GM21825 (cell line): ENCODE data around the gene MACROD2.

Experiments
- ATAC-seq: cut with Tn5 transposase; IDR thresholded peaks from one replicate; pipeline ENCODE4 v1.9.1; 2021; ENCODE audit warnings: mild to moderate bottlenecking, moderate library complexity; ENCODE audit not compliant: unreplicated experiment

MACROD2 gene

GRCh38 chr20:15576411-15576810, 1581.1 kb downstream of the MACROD2 start:
- no peak for ATAC-seq

DNA sequence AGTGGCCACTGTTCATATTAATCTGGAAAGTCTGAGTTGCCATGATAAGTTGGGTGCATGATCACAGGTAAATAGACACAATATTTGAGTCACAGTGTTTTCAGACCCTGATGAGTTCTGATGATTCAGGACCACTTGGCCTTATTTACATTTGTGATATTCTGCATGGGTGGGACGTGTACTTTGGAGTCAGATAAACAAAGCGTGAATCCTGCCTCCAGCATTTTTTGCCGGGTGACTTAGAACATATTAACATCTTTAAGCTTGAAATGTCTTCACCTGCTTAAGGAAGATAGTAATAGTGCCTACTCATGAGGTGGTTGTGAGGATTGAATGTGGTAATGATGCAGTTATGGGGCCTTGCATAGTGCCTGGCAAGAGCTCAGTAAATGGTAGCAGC, 1582.8 kb downstream of the MACROD2 start:
- no peak for ATAC-seq

DNA sequence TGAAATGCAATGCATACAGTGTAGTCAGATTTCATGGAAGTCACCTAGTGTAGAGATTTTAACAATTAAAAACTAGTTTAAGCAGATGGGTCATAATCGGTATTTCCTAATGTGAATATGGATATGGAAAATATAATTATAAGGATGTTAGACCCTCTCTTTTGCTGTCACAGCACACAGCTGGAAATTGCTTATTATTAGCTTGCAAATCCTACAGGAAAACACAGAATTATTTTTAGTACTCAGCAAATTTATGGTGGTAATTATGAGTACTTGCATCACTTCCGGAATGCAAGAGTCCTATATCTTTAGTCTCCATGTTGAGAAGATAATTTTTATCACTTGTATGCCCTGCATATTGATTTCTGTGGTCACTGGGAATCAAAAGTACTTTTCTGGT, 1584.4 kb downstream of the MACROD2 start:
- no peak for ATAC-seq

DNA sequence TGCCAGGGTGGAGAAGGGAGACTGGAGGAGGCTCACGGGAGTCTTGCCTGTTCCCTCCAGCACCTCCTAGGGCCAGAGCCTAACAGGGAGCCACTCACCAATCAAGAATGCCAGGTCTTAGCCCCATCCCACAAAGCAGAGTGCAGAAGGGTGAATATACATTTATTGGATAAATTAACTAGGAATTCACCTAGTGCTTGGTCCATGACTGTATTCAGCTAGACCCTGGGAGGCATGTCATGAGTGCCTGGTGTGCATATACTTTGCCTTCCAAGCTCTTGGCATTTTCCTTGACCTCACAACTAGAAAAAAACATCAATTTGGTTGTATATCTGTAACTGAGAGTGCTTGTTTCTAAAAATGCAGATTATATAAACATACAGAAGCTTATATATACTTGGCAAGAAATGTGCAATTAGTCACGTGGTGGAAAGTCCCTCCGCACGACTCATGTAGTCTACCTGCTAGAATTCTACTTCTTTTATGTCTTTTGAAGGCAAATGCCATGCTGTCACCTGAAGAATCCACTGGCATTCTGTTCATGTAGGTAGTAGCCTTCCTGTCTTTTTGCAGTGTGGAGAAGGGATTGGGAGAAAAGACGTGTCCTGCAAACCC, 1586.9 kb downstream of the MACROD2 start:
- no peak for ATAC-seq

- no peak for ATAC-seq
Observed at GRCh38 chr20:15584507-15584906, 1589.2 kb downstream of the MACROD2 start.

GRCh38 chr20:15593081-15593480, 1597.8 kb downstream of the MACROD2 start:
- ATAC-seq: no peak

DNA sequence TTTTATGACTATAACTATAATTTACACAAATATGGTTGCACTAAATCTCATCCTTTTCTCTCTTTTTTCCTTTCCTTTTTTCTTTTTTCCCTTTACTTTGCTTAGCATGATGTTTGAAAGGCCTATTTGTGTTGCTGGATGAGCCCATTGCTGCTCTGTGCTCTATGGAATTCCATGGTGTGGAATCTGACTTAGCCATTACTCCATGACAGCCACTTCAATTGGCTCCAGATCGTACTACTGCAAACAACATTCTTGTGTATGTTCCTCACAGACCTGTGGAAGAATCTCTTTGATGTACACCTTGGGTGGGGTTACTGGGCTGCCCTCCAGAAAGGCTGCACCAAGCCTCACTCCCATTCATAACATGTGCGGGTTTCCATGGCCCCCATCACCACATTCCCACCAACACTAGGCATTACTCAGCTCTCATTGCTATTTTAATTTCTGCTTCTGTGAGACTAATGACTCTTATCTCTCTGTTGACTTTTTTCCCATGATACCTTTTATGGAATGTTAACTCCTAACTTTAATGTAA, 1598.9 kb downstream of the MACROD2 start:
- no peak for ATAC-seq

- ATAC-seq: no peak
Observed at GRCh38 chr20:15596220-15596890, 1601.0 kb downstream of the MACROD2 start.

GRCh38 chr20:15597306-15597705, 1602.0 kb downstream of the MACROD2 start:
- no peak for ATAC-seq

DNA sequence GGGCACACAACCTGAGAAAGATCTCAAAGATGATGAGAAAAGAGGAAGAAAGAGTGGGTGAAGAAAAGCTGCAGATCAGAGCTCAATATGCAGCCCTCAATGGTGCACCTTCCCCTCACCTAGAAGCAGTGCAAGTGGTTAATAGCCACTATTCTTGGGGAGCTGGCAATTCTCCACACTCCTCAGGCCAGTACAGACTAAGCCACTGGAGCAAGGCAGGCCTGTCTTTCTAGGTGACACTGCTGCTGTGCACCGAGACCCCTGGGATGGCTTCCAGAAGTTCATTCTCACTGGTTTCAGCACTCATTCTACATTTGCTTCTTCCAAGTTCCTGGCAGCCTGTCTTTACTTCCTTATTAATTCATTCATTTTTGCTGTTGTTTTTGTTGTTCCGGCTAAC, 1604.6 kb downstream of the MACROD2 start:
- ATAC-seq: no peak

- ATAC-seq: no peak
Observed at GRCh38 chr20:15600565-15600964, 1605.2 kb downstream of the MACROD2 start.

- ATAC-seq: no peak
Observed at GRCh38 chr20:15603506-15603905, 1608.2 kb downstream of the MACROD2 start.

DNA sequence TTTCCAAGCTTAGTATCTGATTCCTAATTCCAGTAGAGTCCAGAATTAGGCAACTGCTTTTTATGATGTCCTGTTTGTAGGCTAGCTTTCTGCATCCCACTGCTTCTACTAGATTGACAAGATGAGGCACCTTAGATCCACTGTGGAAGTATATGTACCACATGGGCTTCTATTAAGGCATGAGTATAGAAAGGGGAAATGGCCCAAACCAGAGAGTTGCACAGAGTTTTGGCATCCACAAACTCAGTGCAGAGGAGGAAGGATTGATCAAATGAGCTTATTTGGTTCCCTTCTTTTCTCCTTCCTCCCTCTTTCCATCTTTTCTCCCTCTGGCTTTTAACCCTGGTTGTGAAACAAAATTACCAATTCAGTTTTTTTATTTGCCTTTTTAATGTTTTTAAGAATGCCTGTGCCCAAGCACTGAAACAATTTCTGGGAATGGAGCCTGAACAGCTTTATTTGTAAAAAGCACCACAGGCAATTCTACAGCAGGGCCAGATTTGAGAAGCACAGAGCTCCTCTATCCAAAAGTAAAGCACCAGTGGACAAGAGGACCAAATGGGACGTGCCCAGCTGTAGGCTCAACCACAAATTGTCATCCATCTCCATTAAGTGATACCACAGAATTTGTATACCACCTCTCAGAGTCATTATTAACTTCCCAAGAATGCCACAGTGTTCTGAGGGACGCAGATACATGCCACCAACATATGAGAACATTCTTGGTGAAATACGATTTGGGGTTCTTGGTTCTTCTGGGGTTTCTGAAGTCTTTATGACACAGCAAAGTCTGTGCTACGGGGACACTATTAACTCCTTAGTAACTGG, 1608.9 kb downstream of the MACROD2 start:
- no peak for ATAC-seq

DNA sequence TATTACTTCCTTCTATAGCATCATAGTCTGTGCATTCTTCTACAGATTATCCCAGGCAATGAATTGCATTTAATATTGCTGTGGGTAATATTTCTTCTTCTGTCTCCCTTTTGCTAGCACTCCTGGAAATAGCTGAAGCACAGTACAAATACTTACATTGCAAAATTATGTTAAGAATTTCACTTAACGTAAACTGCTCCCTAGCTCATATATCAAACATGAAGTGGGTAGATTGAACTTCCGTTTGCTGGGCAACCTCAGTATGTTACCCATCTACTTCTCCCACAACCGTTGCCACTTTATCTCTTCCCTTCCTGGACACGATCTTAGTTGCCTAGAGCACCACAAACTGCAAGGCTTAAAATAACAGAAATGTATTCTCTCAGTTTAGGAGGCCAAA, 1614.6 kb downstream of the MACROD2 start:
- ATAC-seq: no peak

- no peak for ATAC-seq
Observed at GRCh38 chr20:15610787-15611186, 1615.5 kb downstream of the MACROD2 start.

DNA sequence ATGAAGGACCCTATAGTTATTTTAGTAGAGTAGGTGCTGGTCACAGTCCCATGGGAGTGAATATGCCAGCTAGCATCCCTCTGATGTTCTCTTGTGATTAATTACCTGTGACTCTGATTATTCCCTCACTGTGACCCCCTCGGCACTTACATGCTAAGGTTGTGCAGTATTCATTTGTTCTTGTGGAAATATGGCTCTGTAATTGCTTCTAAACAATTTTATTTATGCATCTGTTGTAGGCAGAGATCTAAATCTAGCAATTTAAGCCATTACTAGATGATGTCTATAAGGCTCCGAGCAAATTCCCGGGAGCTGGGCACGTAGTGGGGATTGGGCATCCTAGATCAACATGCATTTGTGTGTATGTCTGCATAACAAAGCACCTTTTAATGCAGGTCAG, 1616.2 kb downstream of the MACROD2 start:
- ATAC-seq: no peak

GRCh38 chr20:15612198-15612597, 1616.9 kb downstream of the MACROD2 start:
- ATAC-seq: no peak

GRCh38 chr20:15612769-15613168, 1617.5 kb downstream of the MACROD2 start:
- ATAC-seq: no peak

DNA sequence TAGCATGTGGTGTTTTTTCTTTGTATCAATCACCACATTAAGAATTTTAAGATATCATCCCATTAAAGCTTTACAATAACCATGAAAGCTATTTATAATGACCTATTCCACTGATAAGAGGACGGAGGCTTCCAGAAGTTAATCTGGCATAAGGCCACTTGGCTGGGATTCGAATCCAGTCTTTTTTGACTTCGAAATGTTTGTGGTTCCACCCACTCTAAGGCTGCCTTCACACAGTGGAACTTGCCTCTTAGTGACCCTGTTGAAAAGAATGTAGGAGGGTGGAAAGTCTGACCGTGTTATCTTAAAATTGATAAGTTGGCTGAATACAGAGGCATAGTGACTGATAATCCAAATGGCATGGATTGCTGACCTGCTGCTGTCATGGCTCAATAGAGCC, 1618.2 kb downstream of the MACROD2 start:
- ATAC-seq: no peak

DNA sequence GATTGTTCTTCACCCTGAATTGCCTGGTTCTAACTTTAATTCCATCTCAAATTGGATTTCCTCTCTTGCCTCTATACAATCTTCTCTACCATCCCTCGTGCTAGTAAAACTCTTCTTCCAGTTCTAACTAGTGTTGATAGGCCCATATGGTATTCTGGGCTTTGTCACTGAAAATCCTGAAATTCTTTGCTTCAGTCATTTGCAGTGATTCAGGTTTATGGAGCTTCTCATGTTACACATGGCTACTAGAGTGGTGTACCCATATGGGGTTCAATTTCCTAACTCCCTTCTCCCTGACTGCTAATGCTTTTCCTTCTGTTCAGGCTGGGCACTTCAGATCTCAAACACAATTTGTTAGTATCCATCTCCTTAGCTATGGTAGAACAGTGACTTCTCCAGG, 1621.3 kb downstream of the MACROD2 start:
- ATAC-seq: no peak

DNA sequence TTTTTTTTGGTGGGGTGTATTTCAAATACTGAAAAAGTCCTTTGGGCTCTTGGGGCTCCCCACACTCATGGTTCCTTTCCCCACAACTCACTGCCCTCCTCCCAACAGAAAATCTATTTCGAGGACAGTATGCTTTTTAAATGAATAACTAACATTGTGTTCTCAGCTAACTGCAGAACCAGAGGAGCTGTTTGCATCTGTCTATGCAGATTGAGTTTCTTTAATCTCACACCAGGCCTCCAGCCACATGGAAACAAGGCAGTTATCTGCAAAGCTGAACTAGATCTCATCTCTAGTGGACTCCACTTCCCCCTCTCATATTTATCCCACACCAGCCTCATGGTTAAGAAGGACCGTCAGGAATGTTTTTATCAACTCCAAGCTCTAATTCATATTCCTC, 1622.8 kb downstream of the MACROD2 start:
- ATAC-seq: no peak

DNA sequence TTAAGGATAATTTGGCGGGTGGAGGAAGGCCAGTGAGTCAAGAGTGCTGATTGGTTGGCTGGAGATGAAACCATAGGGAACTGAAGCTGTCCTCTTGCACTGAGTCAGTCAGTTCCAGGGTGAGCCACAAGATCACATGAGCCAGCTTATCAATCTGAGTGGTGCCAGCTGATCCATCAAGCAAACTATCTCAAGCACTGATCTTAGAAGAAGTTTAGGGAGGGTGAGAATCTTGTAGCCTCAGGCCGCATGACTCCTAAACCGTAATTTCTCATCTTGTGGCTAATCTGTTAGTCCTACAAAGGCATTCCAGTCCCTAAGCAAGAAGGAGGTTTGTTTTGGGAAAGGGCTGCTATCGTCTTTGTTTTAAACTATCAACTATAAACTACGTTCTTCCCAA, 1623.6 kb downstream of the MACROD2 start:
- no peak for ATAC-seq
